GM12891 (cell line): ENCODE data around the gene LMNA.

Source experiments
- DNase-seq: peaks from one replicate; pipeline ENCODE4 v3.0.0; 2011; ENCODE audit warnings: low spot score; ENCODE audit not compliant: insufficient read length
- FAIRE-seq: peaks from 2 replicates; lab custom pipeline; 2011; peaks lifted over from hg19 to GRCh38; lab: Jason Lieb, UNC
- PAX5 ChIP-seq: IDR thresholded peaks from 2 replicates; pipeline ENCODE4 v1.6.1; 2011; ENCODE audit warnings: low read length, moderate library complexity, mild to moderate bottlenecking; ENCODE audit not compliant: insufficient read depth, severe bottlenecking
- POLR2A ChIP-seq: IDR thresholded peaks from 2 replicates; pipeline ENCODE4 v1.6.1; 2011; ENCODE audit warnings: low read depth, low read length, control low read depth
- POLR2AphosphoS5 ChIP-seq: IDR thresholded peaks from 2 replicates; pipeline ENCODE4 v1.6.1; 2011; ENCODE audit warnings: low read depth, low read length, control low read depth
- POU2F2 ChIP-seq: IDR thresholded peaks from 2 replicates; pipeline ENCODE4 v1.6.1; 2011; ENCODE audit warnings: low read depth, mild to moderate bottlenecking, control low read depth, low read length, moderate library complexity
- SPI1 ChIP-seq: IDR thresholded peaks from 2 replicates; pipeline ENCODE4 v1.6.1; 2011; ENCODE audit warnings: low read depth, low read length, control low read depth
- TAF1 ChIP-seq: IDR thresholded peaks from 2 replicates; pipeline ENCODE4 v1.6.1; 2011; ENCODE audit warnings: low read depth, low read length, control low read depth

Gene LMNA

GRCh38 chr1:156097499-156098178, 16.9 kb upstream of the LMNA start:
- no peak for TF ChIP-seq SPI1
- TF ChIP-seq PAX5, result no peak
- TF ChIP-seq POLR2A, result 0 out of 2 replicates have a peak, but pooled peaks have one; percentile 3
- no peak for TF ChIP-seq POLR2AphosphoS5
- TF ChIP-seq TAF1, result 0 out of 2 replicates have a peak, but pooled peaks have one; percentile 36
- peak; percentile 22; the same call in 1 of the 2 replicates for TF ChIP-seq POU2F2
- peak; percentile 48 for FAIRE-seq

DNA sequence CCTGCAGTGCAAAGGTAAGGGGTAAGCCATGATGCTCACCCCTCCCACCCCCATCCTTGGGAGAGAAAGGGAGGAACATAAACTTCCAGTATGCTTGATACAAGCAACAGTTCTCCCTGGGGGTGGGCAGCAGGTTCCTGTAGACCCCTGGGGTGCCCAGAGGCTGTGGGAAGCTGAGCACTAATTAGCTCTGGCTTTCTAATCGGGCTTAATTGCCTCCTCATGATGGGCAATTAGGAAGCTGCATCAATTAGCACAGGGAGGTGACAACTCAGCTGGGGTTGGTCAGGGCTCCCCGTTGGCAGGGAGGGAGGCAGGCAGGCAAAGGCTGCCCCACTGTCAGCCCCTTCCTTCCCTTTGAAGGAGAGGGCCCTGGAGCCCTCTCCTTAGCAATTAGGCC, 15.7 kb upstream of the LMNA start:
- FAIRE-seq, result no peak
- TF ChIP-seq POLR2A (peak; percentile 41; the same call in 1 of the 2 replicates), POLR2AphosphoS5 (no peak)
- DNase-seq, result no peak

More at GRCh38 chr1:156097499-156098178, 16.9 kb upstream of the LMNA start:
- no peak for DNase-seq

DNA sequence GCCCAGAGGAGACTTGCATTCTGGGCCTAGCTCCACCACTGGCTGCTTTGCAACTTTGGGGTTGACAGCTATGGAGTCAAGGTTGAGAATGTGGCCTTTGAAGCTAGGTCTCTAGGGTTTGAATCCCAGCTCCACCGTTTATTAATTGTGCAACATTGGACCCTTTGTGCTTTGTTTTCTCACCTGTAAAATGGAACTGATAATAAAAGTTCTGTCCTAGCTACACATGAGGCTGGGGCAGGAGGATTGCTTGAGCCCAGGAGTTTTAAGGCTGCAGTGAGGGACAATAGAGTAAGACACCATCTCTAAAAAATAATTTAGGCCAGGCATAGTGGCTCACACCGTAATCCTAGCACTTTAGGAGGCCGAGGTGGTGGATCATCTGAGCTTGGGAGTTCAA, 15.2 kb upstream of the LMNA start:
- TF ChIP-seq PAX5 (no peak), POLR2AphosphoS5 (no peak), TAF1 (no peak), POLR2A (no peak), POU2F2 (no peak), SPI1 (no peak)
- FAIRE-seq (no peak), DNase-seq (no peak)

- TF ChIP-seq POLR2A, result no peak
- no peak for TF ChIP-seq TAF1
- no peak for TF ChIP-seq POLR2AphosphoS5
- FAIRE-seq (peak; percentile 56), DNase-seq (no peak)
Measured at GRCh38 chr1:156100205-156100995, 14.1 kb upstream of the LMNA start.

DNA sequence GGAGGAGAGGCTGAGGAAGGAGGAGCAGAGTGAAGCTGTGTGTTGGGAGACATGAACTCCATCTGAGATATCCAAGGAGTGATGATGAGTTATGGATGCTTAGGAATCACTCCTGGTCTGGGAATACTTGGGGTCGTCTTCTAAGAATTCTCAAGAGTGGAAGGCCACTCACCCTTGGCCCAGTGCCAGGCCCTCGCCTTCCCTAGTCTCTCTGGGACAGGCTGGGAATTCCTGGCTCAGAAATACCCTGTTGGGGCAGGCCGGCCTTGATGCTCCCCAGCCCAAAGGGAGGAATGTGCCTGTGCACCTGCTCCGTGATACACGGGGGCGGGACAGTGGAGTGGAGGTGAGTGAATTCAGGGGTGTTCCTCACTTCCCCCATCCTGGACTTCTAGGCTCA, 12.6 kb upstream of the LMNA start:
- no peak for TF ChIP-seq POLR2A
- FAIRE-seq (no peak), DNase-seq (no peak)

- no peak for TF ChIP-seq TAF1
- TF ChIP-seq POLR2AphosphoS5, result no peak
- no peak for TF ChIP-seq POU2F2
- TF ChIP-seq PAX5, result no peak
- no peak for TF ChIP-seq SPI1
- TF ChIP-seq POLR2A, result no peak
- FAIRE-seq (no peak), DNase-seq (no peak)
Measured at GRCh38 chr1:156102633-156103511, 11.6 kb upstream of the LMNA start.

- no peak for DNase-seq
- no peak for FAIRE-seq
- TF ChIP-seq PAX5, result no peak
- no peak for TF ChIP-seq TAF1
- TF ChIP-seq SPI1, result no peak
- no peak for TF ChIP-seq POU2F2
- TF ChIP-seq POLR2A, result no peak
- TF ChIP-seq POLR2AphosphoS5, result no peak
Measured at GRCh38 chr1:156103521-156103947, 11.0 kb upstream of the LMNA start.

DNA sequence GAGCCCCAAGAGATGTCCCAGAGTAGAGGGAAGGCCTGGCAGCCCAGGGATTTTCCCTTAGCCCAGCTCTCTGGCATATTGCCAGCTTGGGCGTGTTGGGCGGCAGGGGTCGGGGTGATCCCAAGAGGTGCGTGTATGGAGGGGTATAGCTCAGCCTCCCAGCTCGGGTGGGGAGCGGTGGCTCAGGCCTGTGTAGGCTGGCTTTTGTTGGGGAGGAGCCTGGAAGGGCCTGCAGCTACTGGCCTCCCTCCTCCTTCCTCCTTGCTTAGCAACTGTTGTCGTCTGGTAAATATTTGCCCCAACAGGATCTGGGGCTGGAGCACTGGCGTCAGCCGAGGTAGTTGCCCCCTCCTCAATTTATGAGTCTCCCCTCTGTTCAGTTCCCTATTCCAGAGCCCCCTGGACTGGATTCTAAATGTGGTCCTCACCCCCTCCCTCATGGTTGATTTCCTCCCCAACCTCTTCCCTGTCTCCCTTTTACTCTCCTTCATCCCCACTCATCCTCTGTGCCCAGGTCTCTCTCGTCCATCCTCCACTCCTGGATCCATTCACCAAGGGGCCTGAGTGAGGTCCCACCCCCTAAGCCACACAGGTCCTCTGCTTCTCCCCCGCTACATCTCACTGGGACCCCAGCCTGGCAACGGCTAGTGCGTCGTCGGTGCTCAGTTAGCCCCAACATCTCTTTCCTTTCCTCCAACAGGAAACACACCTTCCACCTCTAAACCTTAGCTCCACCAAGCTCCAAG, 10.3 kb upstream of the LMNA start:
- FAIRE-seq (no peak), DNase-seq (no peak)
- TF ChIP-seq POLR2A, result no peak
- no peak for TF ChIP-seq TAF1
- no peak for TF ChIP-seq POU2F2

- DNase-seq, result no peak
- FAIRE-seq, result peak; percentile 16
- TF ChIP-seq TAF1, result no peak
- no peak for TF ChIP-seq PAX5
- no peak for TF ChIP-seq SPI1
- no peak for TF ChIP-seq POU2F2
Measured at GRCh38 chr1:156104861-156105832, 9.4 kb upstream of the LMNA start.
